ENCODE results near the gene GPC4.
"Not testable (repeated sequence)": the region's sequence is repeated elsewhere in the genome, so short reads cannot be mapped to it uniquely, and the experiment has no call there.

The GPC4 gene

GRCh38 chrX:133364865-133365264, 50.4 kb downstream of the GPC4 start:
- DNase-seq, result no peak

DNA sequence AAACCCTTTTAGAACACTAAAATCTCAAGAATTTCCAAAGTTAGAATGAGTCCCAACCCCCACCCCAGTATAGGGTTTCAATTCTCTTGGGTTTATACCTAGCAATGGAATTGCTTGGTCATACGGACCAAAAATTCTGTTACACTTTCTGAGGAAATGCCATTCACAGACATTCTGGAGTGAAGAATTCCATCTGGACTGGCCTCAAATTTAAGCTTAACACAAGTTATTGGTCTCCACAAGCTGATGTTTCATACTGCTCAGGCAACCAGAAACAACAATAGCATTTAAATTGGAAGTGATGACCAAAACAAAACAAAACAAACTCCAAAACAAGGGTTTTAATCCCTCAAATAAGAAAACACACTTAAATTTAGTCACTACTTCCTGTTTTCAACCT, 51.1 kb downstream of the GPC4 start:
- no peak for DNase-seq

DNA sequence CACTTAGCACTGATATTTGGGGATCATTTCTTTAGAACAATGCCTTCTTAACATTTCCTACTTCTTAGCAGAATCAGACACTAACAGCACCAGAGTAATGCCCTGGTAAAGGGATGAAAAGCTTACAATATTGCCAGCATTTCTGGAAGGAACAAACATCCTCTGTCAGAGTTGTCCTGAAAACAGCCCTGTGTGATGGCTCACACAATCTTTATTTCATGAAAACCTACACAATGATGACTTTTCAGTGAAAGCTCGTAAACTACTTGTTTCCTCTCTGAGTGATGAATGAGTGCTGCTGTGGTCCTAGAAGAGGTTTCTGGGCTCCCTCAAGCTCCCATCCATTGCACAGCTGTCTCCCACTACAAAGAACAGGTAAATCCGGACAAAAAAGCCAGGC, 52.8 kb downstream of the GPC4 start:
- no peak for DNase-seq

DNA sequence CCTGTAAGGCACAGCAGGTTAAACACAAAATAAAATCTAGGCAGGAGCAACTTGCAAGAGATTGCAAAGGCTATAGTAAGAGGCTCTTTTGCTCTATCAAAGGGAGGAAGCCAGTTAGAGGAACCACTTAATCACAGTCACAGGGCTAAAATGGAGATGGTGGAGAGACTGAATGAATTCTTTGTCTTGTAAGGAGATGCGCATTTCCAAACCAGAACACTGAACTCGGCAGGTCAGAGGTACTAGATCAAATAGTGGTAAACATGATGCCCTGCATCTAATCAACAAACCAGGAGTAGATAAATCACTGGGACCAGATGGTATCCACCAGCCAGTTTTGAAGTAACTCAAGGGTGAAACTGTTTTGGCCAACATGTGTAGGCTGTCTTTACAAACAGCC, 55.8 kb downstream of the GPC4 start:
- no peak for DNase-seq

DNA sequence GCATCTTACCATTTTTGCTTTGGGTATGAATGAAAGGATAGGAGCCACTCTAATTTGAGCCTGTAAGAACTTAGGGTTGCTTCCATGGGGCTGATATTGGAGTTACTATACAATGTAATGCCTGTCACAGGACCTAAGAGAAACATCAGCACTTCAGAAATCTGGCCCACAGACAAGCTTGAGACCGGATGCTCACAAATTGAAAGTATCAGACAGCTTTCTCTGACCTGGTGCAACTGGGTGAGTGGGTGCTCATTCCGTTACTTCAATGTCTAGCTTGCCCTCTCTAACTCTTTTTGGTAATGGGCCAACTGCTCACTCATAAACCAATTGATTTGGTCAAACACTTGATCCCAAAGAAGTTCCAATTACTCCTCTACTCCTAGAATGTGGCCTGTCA, 62.1 kb downstream of the GPC4 start:
- DNase-seq, result no peak

- DNase-seq, result no peak
Observed at GRCh38 chrX:133350751-133351150, 64.5 kb downstream of the GPC4 start.

- DNase-seq, result no peak
Observed at GRCh38 chrX:133346026-133346425, 69.3 kb downstream of the GPC4 start.

GRCh38 chrX:133339566-133339965, 75.7 kb downstream of the GPC4 start:
- DNase-seq, result no peak

- DNase-seq, result no peak
Observed at GRCh38 chrX:133337250-133337649, 78.0 kb downstream of the GPC4 start.

DNA sequence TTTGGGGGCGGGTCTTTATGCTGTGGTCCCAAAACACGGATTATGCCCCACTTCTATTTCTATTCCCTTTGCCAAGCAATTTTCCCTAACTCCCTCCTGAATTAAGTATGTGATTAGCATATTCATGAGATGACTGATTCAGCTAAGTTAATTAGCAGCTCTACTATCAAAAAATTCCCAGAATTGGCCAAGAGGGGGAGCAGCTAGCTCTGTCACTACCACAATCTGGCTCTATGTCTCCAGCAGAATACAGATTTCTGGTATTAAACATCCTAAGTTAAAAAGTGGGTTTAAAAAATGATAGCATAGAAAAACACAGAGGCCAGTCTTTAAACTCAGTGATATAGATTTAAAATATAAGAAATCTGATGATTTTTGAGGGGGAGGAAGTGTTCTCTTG, 80.3 kb downstream of the GPC4 start:
- no peak for DNase-seq

- no peak for DNase-seq
Observed at GRCh38 chrX:133333154-133333750, 82.0 kb downstream of the GPC4 start.

GRCh38 chrX:133332737-133333136, 82.6 kb downstream of the GPC4 start:
- no peak for DNase-seq

GRCh38 chrX:133330956-133331355, 84.3 kb downstream of the GPC4 start:
- DNase-seq, result no peak

DNA sequence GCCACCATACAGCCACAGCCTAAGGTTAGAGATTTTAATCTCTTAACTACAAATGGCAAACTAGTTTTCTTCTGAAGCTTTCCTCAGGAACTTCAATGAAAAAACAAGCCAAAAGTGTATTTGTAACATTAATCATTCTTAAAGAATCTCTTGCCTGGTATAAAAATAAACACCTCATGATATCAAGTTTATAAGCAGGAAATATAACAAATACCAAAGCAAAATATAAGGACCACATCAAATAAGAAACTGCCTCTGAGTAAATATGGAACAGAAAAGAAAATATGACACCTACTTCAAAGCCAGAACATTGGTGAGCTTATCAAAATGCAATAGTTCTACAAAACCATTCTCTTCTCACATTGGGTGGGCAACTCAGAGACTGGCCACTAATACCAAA, 89.9 kb downstream of the GPC4 start:
- no peak for DNase-seq

DNA sequence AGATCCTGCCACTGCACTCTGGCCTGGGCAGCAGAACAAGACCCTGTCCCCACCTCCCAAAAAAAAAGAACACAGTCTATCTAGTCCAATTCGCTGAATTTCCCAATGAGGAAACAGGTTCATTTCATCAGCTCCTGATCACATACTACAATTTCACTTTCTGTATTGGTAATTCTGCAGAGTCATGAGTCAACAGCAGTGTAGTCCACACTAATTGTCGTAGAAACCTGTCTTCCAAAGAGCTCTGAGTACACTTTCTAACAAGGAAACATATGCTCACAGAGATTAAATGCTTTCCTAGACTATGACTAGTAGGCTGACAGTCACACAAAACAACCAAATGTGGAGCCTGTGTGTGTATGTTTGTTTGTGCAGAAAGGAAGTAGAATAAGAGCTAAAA, 91.9 kb downstream of the GPC4 start:
- DNase-seq, result no peak

DNA sequence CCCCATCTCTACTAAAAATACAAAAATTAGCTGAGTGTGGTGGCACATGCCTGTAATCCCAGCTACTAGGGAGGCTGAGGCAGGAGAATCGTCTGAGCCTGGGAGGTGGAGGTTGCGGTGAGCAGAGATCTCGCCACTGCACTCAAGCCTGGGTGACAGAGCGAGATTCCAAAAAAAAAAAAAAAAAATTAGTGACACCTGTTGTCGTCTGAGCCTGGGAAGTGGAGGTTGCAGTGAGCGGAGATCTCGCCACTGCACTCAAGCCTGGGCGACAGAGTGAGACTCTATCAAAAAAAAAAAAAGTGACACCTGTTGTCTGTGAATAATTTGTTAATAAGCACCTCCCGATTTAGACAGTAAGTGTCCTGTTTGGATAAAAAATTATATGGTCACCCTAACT, 93.0 kb downstream of the GPC4 start:
- DNase-seq, result not testable (repeated sequence)

- no peak for DNase-seq
Observed at GRCh38 chrX:133321451-133321850, 93.8 kb downstream of the GPC4 start.

DNA sequence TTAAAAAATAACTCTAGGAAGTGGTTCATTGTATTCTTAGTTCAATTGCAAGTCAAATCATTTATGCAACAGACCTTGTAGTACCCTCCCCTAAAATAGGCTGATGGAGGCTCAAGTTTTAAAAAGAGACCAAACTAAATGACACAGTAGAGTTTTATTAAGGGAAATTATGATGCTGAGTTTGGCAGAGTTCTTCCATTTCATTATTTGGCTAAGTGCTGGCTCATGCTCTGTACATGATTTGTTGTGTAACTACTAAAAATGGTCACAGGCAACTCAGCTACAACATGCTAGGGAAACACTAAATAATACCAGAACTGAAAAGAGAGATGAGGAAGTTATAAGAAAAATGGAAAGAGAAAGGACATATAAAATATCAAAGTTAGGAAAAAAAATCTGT, 101.0 kb downstream of the GPC4 start:
- no peak for DNase-seq

DNA sequence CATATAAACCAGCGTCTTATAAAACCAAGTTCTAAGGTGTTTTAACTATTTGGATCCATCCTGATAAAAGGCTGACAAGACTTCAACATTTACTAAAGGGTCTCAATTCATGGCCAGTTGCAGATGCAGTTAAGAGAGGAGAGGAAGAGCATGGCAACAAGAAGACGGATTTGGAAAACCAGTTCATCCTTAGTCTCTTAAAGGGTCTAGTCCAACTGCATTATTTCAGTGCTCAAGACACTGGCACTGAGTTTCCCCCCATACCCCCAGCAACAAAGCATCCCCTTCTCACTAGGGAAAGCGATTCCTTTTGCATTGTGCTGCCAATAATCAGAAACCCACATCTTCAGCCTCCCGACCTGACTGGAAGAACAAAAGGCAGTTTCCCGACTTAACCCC, 106.8 kb downstream of the GPC4 start:
- DNase-seq, result no peak

- DNase-seq, result no peak
Observed at GRCh38 chrX:133307637-133308498, 107.4 kb downstream of the GPC4 start.

- no peak for DNase-seq
Observed at GRCh38 chrX:133307094-133307493, 108.2 kb downstream of the GPC4 start.

DNA sequence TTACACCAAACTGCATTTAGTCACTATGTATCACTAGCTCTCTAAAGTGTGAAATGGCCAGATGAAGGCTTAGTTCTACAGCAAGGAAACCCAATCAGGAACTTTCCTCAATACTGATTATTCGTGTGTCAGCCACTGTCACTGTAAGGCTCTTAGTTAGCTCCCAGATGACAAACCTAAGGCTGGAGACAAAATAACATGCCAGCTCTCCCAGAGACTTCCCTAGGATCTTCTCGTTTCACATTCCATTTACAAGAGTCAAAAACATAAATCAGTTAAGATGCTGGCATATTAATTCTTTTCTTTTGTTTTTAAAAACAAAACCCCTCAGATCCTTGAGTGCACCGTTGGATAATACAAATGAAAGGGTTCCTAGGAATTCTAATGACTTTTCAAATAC, 109.0 kb downstream of the GPC4 start:
- DNase-seq, result no peak

GRCh38 chrX:133305348-133305747, 109.9 kb downstream of the GPC4 start:
- no peak for DNase-seq

GRCh38 chrX:133302775-133303445, 112.4 kb downstream of the GPC4 start:
- DNase-seq, result no peak

All from activated CD4-positive, CD25-positive, alpha-beta regulatory T cell treated with anti-CD3 and anti-CD28 coated beads, Interleukin-2, amount 50 U/mL, for 72 hours (primary cell).